ENCODE data around the gene C3orf18. TPM values are rescaled to one million over a fixed set of nuclear protein-coding genes. Genes with fewer than 3 reads are reported as not detected.

The C3orf18 gene
- total RNA-seq, 2 donors from 2014 or later = 7.5 to 11.0 TPM

DNA sequence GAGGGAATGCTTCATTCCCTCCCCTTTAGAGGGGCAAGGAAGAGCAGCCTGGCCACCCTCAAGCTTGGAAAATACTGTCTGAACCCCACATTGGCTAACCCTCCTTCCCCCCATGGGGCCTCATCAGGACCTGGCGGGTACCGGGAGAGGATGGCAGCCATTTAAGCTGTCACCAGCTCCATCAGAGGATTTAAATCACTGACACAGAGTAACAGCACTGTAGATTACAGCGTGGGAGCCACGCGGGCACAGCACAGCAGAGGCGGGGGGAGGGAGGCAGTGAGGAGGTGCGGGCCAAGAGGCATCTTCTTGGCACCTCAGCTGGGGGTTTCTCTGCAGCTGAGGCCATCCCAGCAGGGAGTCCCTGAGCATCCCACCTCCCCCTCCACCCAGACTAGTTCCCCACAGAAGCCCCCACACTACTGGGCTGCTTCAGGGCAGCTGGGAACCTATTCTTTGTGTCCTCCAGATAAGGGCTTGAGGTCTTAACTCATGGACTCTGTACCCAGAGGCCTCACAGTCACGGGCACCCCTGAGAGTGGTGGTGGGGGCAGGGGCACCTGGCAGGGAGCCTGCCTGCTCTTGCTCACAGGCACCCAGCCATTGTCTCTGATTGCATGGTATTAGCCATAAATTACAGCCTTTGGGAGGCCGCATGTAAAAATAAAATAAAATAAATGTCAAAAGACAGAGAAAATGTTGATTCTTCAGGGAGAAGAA, 42.2 kb downstream of the C3orf18 start:
- no peaks in the 10 kb centered on the region for H3K36me3 ChIP-seq
- DNase-seq (ENCODE audit: low spot score) = no peak
- H3K4me3 ChIP-seq = no peak overlapping the region
- WGBS = 68% methylated on average over 9 of the region's 9 CpGs
- no peaks in the 10 kb centered on the region for H3K9me3 ChIP-seq
- H3K27me3 ChIP-seq (replicated peaks; ENCODE audit: insufficient read depth) = no peaks in the 10 kb centered on the region
- TF ChIP-seq POLR2A (IDR thresholded peaks at IDR 0.05) (no peak), POLR2AphosphoS5 (IDR thresholded peaks at IDR 0.05) (no peak)
- TF ChIP-seq, protein P1, sequence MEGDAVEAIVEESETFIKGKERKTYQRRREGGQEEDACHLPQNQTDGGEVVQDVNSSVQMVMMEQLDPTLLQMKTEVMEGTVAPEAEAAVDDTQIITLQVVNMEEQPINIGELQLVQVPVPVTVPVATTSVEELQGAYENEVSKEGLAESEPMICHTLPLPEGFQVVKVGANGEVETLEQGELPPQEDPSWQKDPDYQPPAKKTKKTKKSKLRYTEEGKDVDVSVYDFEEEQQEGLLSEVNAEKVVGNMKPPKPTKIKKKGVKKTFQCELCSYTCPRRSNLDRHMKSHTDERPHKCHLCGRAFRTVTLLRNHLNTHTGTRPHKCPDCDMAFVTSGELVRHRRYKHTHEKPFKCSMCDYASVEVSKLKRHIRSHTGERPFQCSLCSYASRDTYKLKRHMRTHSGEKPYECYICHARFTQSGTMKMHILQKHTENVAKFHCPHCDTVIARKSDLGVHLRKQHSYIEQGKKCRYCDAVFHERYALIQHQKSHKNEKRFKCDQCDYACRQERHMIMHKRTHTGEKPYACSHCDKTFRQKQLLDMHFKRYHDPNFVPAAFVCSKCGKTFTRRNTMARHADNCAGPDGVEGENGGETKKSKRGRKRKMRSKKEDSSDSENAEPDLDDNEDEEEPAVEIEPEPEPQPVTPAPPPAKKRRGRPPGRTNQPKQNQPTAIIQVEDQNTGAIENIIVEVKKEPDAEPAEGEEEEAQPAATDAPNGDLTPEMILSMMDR (IDR thresholded peaks at IDR 0.05) = no peak
- H3K27ac ChIP-seq = no peak overlapping the region
- intact Hi-C loops (cut with DNase I) = no loop called here
- H3K4me1 ChIP-seq (replicated peaks) = no peaks in the 10 kb centered on the region

DNA sequence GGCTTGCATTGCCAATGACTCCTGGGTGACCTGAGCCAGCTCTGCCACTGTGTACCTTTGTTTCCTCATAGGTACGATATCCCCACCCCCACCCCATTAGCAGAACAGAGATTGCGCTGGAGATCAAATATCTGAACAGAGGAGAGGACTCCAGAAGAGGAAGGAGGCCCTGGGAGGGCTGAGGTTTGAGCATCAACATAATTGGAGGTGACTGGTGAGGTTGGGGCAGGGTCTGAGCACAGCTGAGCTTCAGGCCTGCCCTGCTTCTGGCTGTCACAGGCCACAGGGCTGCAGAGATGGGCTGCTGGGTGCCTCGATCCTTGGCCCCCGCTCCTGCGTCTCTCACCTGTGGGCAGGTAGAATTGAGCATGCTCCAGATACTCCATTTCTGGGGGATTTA, 42.8 kb downstream of the C3orf18 start:
- Histone ChIP-seq H3K4me3 (no peak overlapping the region), H3K27ac (no peak overlapping the region), H3K9me3 (no peaks in the 10 kb centered on the region), H3K36me3 (no peaks in the 10 kb centered on the region), H3K4me1 (replicated peaks) (no peaks in the 10 kb centered on the region), H3K27me3 (replicated peaks; ENCODE audit: insufficient read depth) (no peaks in the 10 kb centered on the region)
- TF ChIP-seq, protein P1 (IDR thresholded peaks at IDR 0.05) = no peak
- TF ChIP-seq POLR2A (IDR thresholded peaks at IDR 0.05) (no peak), POLR2AphosphoS5 (IDR thresholded peaks at IDR 0.05) (no peak)
- WGBS = 66% methylated on average over 5 of the region's 5 CpGs
- DNase-seq (ENCODE audit: low spot score) = no peak
- intact Hi-C loops (cut with DNase I) = no loop called here

DNA sequence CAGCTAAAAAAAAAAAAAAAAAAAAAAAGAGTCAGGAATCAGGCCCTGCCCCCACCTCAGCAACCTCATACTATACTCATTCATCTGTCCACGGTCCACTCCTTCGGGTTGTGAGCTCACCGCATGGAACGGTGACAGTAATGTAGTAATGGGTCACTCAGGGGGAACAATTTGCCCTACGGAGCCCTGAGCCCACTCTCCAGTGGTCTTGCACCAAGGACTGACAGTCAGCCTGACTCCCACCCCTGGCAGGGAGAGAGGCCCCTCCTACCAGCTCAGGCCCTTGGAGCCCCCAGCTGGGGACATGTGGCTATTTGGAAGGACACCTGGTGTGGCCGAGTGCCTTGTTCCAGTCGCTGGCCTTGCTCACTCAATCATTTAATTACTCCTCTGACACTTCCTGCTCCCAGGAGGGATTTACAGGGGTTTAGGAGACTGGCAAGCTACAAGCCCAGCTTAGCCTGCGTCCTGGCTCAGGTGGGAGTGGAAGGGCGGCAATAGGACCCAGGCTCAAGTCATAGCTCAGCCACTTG, 44.2 kb downstream of the C3orf18 start:
- no peak overlapping the region for H3K4me3 ChIP-seq
- WGBS = 70% methylated on average over 9 of the region's 9 CpGs
- intact Hi-C loops (cut with DNase I) = no loop called here
- no peak overlapping the region for H3K27ac ChIP-seq
- H3K9me3 ChIP-seq = no peaks in the 10 kb centered on the region
- H3K4me1 ChIP-seq (replicated peaks) = no peaks in the 10 kb centered on the region
- no peak for DNase-seq (ENCODE audit: low spot score)
- TF ChIP-seq POLR2AphosphoS5 (IDR thresholded peaks at IDR 0.05) (no peak), POLR2A (IDR thresholded peaks at IDR 0.05) (no peak)
- TF ChIP-seq, protein P1 (IDR thresholded peaks at IDR 0.05) = no peak
- H3K36me3 ChIP-seq = no peaks in the 10 kb centered on the region
- no peaks in the 10 kb centered on the region for H3K27me3 ChIP-seq (replicated peaks; ENCODE audit: insufficient read depth)

DNA sequence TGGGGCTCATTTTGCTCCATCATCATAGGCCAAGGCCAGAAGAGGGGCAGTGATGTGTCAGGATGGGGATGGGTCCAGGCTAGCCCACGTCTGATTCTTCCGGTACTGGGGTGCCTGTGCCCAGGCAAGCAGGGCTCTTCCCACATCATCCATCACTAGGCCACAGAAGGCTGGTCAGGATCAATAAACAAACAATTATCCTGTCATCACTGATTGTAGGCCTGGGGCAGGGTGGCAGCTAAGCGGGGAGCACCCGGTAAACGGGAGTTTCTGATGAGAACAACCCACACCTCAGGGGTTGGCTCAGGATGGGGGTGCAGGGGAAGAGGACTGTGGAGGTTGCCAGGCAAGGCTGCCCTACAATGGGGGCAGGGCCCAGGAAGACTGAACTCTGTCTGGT, 46.0 kb downstream of the C3orf18 start:
- Histone ChIP-seq H3K4me3 (no peak overlapping the region), H3K36me3 (no peaks in the 10 kb centered on the region), H3K27ac (no peak overlapping the region), H3K27me3 (replicated peaks; ENCODE audit: insufficient read depth) (no peaks in the 10 kb centered on the region), H3K4me1 (replicated peaks) (no peaks in the 10 kb centered on the region), H3K9me3 (no peaks in the 10 kb centered on the region)
- DNase-seq (ENCODE audit: low spot score) = no peak
- WGBS = 68% methylated on average over 5 of the region's 5 CpGs
- no peak for TF ChIP-seq POLR2AphosphoS5 (IDR thresholded peaks at IDR 0.05)
- TF ChIP-seq, protein P1 (IDR thresholded peaks at IDR 0.05) = no peak
- intact Hi-C loops (cut with DNase I) = no loop called here

DNA sequence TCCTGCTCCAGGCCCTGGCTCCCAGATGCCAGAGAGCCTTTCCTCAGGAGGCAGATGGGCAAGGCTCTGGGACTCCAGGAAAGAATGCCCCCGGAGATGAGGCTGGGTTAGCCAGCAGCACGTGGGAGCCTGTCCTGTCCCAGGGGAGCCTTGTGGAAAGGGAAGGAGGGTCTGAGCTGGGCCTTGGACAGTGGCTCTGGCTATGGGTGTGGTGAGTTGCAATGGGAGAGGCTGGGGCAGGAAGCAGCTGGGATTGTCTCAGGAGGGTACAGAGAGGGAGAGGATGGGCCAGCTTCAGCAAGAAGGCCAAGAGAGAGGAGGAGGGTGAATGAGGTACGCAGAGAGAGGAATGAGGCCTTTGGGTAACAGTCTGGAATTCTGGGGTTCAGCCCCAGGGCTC, 46.7 kb downstream of the C3orf18 start:
- WGBS = 55% methylated on average over 3 of the region's 3 CpGs
- no peaks in the 10 kb centered on the region for H3K4me1 ChIP-seq (replicated peaks)
- no peak for DNase-seq (ENCODE audit: low spot score)

More for the DNA sequence above, 46.7 kb downstream of the C3orf18 start:
- intact Hi-C loops (cut with DNase I) = no loop called here
- Histone ChIP-seq H3K27ac (no peak overlapping the region), H3K36me3 (no peaks in the 10 kb centered on the region), H3K27me3 (replicated peaks; ENCODE audit: insufficient read depth) (no peaks in the 10 kb centered on the region), H3K9me3 (no peaks in the 10 kb centered on the region), H3K4me3 (no peak overlapping the region)
- TF ChIP-seq POLR2AphosphoS5 (IDR thresholded peaks at IDR 0.05) = no peak
- no peak for TF ChIP-seq POLR2A (IDR thresholded peaks at IDR 0.05)
- TF ChIP-seq, protein P1 (IDR thresholded peaks at IDR 0.05) = no peak
